ENCODE measurements around the gene GPR146.
"Not testable (repeated sequence)": the region's sequence is repeated elsewhere in the genome, so short reads cannot be mapped to it uniquely, and the experiment has no call there.

Gene GPR146

GRCh38 chr7:1033546-1034145, 10.7 kb upstream of the GPR146 start:
- Histone ChIP-seq H3K79me2 (ENCODE audit: insufficient read depth, low read length) (no peaks in the 10 kb centered on the region), H3K9ac (ENCODE audit: low read length) (no peak overlapping the region), H3F3A (ENCODE audit: insufficient read depth) (no peaks in the 10 kb centered on the region), H3K9me3 (ENCODE audit: insufficient read depth, low read length) (no peaks in the 10 kb centered on the region), H3K4me3 (ENCODE audit: insufficient read depth, low read length, poor library complexity, severe bottlenecking) (no peak overlapping the region), H2AFZ (ENCODE audit: low read depth, low read length, severe bottlenecking) (no peak overlapping the region), H3K36me3 (ENCODE audit: low read length) (no peaks in the 10 kb centered on the region), H4K20me1 (ENCODE audit: low read depth, low read length) (no peaks in the 10 kb centered on the region), H3K4me2 (ENCODE audit: low read depth, low read length, poor library complexity, severe bottlenecking) (no peak overlapping the region), H3K9me2 (replicated peaks; ENCODE audit: insufficient read depth, low read length) (no peaks in the 10 kb centered on the region), H3K27ac (ENCODE audit: low read depth, low read length) (no peak overlapping the region), H3K27me3 (ENCODE audit: low read length) (no peaks in the 10 kb centered on the region)
- no peak for TF ChIP-seq EZH2phosphoT487 (conservative IDR thresholded peaks at IDR 0.05; ENCODE audit: low read length)
- TF ChIP-seq CTCF (IDR thresholded peaks at IDR 0.05; ENCODE audit: insufficient read depth, low read length, poor library complexity, severe bottlenecking), result no peak

- H3K36me3 ChIP-seq (ENCODE audit: low read length); H3K27ac ChIP-seq (ENCODE audit: low read depth, low read length); H3K9me2 ChIP-seq (replicated peaks; ENCODE audit: insufficient read depth, low read length); H3K9ac ChIP-seq (ENCODE audit: low read length); H3K9me3 ChIP-seq (ENCODE audit: insufficient read depth, low read length); H2AFZ ChIP-seq (ENCODE audit: low read depth, low read length, severe bottlenecking); H3F3A ChIP-seq (ENCODE audit: insufficient read depth); H3K4me2 ChIP-seq (ENCODE audit: low read depth, low read length, poor library complexity, severe bottlenecking); H3K27me3 ChIP-seq (ENCODE audit: low read length); H3K79me2 ChIP-seq (ENCODE audit: insufficient read depth, low read length); H4K20me1 ChIP-seq (ENCODE audit: low read depth, low read length); H3K4me3 ChIP-seq (ENCODE audit: insufficient read depth, low read length, poor library complexity, severe bottlenecking): not testable (repeated sequence)
Observed at GRCh38 chr7:1034769-1035168, 9.6 kb upstream of the GPR146 start.

GRCh38 chr7:1036164-1036928, 8.0 kb upstream of the GPR146 start:
- H3K9me3 ChIP-seq (ENCODE audit: insufficient read depth, low read length); H3K79me2 ChIP-seq (ENCODE audit: insufficient read depth, low read length); H2AFZ ChIP-seq (ENCODE audit: low read depth, low read length, severe bottlenecking); H3K9ac ChIP-seq (ENCODE audit: low read length); H3K36me3 ChIP-seq (ENCODE audit: low read length); H3K9me2 ChIP-seq (replicated peaks; ENCODE audit: insufficient read depth, low read length); H3K4me3 ChIP-seq (ENCODE audit: insufficient read depth, low read length, poor library complexity, severe bottlenecking); H3K4me2 ChIP-seq (ENCODE audit: low read depth, low read length, poor library complexity, severe bottlenecking); H4K20me1 ChIP-seq (ENCODE audit: low read depth, low read length); H3K27ac ChIP-seq (ENCODE audit: low read depth, low read length); H3F3A ChIP-seq (ENCODE audit: insufficient read depth); H3K27me3 ChIP-seq (ENCODE audit: low read length): not testable (repeated sequence)

GRCh38 chr7:1040233-1040632, 4.1 kb upstream of the GPR146 start:
- not testable (repeated sequence) for H3K9me3 ChIP-seq (ENCODE audit: insufficient read depth, low read length); H3K9ac ChIP-seq (ENCODE audit: low read length); H3K4me2 ChIP-seq (ENCODE audit: low read depth, low read length, poor library complexity, severe bottlenecking); H3K27ac ChIP-seq (ENCODE audit: low read depth, low read length); H3K4me3 ChIP-seq (ENCODE audit: insufficient read depth, low read length, poor library complexity, severe bottlenecking); H3K9me2 ChIP-seq (replicated peaks; ENCODE audit: insufficient read depth, low read length); H3K79me2 ChIP-seq (ENCODE audit: insufficient read depth, low read length); H4K20me1 ChIP-seq (ENCODE audit: low read depth, low read length); H3K27me3 ChIP-seq (ENCODE audit: low read length); H3F3A ChIP-seq (ENCODE audit: insufficient read depth); H3K36me3 ChIP-seq (ENCODE audit: low read length); H2AFZ ChIP-seq (ENCODE audit: low read depth, low read length, severe bottlenecking)

DNA sequence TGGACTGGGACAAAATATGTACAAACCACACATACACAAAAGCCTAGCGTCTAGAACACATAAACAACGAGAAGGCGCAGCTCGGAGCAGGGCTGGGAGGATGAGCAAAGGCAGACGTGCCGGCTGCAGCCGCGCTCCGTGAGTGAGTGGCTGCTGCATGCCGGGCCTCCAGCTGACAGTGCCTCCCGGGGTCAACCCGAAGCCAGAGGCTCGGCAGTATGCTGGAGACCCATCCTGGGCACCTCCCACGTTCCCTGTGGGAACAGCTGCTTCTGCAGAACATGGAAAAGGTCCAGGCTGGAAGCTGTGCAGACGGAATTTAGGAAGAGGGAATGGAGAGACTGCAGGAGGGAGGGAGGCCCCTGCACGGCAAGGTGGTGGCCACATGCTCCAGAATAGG, 3.6 kb upstream of the GPR146 start:
- no peaks in the 10 kb centered on the region for H3K27me3 ChIP-seq (ENCODE audit: low read length)
- no peaks in the 10 kb centered on the region for H4K20me1 ChIP-seq (ENCODE audit: low read depth, low read length)
- H3K79me2 ChIP-seq (ENCODE audit: insufficient read depth, low read length), result no peaks in the 10 kb centered on the region
- H3K9me2 ChIP-seq (replicated peaks; ENCODE audit: insufficient read depth, low read length), result no peaks in the 10 kb centered on the region
- no peak overlapping the region for H3K4me2 ChIP-seq (ENCODE audit: low read depth, low read length, poor library complexity, severe bottlenecking)
- H3K27ac ChIP-seq (ENCODE audit: low read depth, low read length), result no peak overlapping the region
- no peaks in the 10 kb centered on the region for H3F3A ChIP-seq (ENCODE audit: insufficient read depth)
- H3K9me3 ChIP-seq (ENCODE audit: insufficient read depth, low read length), result no peaks in the 10 kb centered on the region
- no peak overlapping the region for H2AFZ ChIP-seq (ENCODE audit: low read depth, low read length, severe bottlenecking)
- H3K9ac ChIP-seq (ENCODE audit: low read length), result no peak overlapping the region
- no peaks in the 10 kb centered on the region for H3K36me3 ChIP-seq (ENCODE audit: low read length)
- H3K4me3 ChIP-seq (ENCODE audit: insufficient read depth, low read length, poor library complexity, severe bottlenecking), result no peak overlapping the region
- TF ChIP-seq CTCF (IDR thresholded peaks at IDR 0.05; ENCODE audit: insufficient read depth, low read length, poor library complexity, severe bottlenecking), result no peak
- TF ChIP-seq EZH2phosphoT487 (conservative IDR thresholded peaks at IDR 0.05; ENCODE audit: low read length), result no peak
